DMS79 treated with DMSO at 0.1 percent for 48 hours (cell line): ENCODE results near the gene WNT7B.

ENCODE experiments used
- DNase-seq: peaks from one replicate; lab custom pipeline; 2025; lab: John Stamatoyannopoulos, UW

WNT7B gene

DNA sequence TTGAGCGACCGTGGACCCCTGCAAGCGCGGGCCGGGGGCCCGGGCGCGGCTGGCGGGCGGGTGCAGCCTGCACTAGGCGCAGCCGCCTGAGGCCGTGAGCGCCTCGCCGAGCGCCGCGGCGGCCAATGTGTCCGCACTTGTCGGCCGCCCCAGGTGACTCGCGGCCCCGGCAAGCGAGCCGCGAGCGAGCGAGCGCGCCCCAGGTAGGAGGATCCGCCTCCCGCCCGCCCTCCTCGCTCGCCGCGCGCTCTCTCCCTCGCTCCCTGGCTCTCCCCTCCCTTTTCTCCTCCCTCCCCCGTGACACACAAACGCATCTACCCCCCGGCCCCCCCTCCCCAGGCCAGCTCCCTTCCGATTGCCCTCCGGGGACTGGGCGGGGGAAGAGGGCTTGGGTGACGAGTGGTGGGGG, at the start of gene WNT7B:
Gene WNT7B, minus strand, starts transcription at position 160 of the 409 bp plus-strand sequence. CDS start 408 bp downstream, outside the sequence.
- DNase-seq, result peak; percentile 27

DNA sequence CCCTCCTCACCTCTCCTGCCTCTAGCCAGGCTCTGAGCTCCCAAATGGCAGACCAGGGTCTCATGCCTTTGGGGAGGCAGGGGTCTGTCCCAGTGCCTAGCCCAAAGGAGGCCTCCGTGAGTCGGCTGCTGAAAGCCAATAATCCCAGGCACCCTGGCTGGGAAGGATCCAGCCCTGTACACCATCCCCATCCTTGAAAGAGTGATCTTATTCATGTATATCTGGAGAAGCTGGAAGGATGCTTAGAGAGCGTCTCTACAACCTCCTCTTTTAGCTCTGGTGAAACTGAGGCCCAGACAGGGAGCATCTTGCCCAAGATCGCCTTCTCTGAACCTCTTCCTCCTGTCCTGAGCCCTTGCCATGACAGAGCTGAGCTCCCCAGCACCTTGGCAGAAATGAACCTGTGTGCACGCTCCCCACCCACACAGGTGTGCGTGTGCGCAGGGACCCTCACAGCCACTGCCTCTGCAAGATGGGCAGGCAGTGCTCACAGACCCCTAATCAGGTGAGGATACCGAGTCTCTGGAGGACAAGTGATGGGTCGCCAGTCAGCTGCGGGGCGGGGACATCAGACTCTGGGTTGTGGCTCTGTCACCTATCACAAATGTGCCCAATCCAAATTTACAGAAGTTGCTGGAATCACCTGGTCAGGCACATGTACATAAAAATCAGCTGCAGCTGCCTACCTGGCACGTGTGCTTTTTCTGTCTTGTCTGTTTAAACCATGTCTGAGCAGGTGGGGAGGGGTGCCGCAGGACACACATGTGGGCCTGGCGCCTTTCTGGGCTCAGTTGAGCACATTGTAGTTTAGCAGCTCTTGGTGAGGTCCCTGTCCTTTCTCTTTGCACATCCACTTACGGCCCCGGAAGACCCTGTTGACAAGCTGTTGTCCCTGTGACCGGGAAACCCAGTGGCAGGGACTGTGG, 49.3 kb upstream of the WNT7B start:
- no peak for DNase-seq

DNA sequence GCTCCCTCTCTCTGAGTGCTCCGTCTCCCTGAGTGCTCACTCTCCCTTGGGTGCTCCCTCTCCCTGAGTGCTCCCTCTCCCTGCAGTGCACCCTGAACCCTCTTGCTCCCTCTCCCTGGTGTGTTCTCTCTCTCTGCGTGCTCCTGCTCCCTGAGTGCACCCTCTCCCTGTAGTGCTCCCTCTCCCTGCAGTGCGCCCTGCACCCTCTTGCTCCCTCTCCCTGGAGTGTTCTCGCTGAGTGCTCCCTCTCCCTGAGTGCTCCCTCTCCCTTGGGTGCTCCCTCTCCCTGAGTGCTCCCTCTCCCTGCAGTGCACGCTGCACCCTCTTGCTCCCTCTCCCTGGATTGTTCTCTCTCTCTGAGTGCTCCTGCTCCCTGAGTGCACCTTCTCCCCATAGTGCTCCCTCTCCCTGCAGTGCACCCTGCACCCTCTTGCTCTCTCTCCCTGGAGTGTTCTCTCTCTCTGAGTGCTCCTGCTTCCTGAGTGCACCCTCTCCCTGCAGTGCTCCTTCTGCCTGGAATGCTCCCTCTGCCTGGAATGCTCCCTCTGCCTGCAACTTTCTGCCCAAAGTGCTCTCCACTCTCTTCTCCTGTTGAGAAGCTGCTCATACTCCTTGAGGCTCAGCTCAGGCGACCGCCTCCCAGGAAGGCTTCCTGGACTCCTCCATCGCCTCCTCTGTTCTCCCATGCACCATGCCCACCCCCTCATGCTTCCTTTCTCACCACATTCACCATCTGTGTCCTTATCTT, 48.4 kb upstream of the WNT7B start:
- DNase-seq, result no peak

DNA sequence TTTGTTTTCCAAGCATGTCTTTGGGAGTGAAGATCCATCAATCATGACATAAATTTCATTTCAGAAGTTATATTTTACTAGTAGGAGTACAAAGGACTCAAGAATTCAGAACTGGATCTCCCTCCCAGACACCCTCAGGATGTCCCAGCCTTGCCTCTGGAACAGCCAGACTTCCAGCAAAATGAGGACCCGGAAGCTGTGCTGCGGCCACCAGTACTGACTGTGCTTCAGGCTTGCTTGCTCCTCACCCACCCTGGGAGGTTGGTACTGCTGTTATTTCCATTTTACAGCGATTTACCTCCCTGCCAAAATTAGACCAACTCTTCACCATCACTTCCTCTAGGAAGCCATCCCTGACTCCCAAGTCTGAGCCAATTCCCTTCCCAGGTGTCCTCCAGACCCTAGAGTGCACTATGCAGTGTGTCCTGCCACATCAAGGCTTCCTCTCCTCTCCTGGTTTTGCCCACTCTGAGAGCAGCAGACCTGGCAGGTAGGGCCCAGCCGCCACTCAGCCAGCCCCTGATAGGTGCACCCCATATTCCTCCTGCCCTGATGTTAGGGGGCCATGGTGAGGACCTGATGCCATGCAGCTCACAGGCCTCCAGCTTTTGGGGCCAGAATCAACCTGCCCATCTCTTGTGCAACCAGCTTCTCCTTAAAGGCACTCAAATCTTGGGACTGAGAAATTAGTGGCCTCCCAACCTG, 47.3 kb upstream of the WNT7B start:
- DNase-seq, result no peak

DNA sequence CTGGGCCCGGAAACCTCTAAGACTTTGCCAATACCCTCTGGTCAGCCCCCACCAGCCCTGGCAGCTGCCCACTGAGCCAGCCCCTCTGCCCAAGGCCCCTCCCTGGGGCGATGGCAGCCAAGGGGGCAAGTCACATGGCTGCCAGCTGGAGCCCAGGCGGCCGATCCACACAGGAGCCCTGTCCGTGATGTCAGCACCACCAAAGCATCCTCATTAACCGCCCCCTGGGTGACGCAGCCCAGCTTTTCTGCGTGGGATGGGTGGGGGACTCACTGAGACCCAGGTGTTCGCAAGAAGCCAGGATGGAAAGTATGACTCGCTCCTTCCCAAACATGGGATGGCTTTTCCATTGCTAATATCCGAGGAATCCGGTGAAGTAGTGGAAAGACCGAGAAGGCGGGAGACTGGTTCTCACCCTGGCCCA, 46.6 kb upstream of the WNT7B start:
- no peak for DNase-seq

DNA sequence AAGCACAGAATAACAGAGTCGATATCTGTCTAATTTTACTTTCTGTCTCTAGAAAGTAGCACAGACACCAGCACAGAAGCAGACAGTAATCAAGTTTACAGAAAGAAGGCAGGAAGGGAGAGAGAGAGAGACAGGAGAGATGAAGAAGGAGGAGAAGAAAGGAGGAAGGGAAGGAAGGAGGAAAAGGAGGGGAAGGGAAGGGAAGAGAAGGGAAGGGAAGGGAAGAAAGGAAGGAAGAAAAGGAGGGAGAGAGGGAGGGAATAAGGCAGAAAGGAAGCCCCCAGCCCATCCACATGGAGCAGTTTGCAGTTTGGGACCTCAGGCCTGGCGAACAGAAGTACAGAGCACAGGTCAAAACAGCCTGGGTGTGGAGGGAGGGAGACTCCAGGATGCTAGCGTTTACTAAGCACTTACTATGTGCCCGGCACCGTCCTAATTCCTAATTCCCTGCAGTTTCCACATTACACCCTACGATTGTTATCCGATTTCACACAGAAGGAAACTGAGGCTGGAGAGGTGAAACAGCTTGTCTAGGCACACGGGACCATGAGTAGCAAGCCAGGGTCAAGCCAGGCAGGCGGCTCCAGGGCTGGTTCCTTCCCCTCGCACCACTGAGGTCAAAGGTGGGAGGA, 46.0 kb upstream of the WNT7B start:
- DNase-seq, result no peak

DNA sequence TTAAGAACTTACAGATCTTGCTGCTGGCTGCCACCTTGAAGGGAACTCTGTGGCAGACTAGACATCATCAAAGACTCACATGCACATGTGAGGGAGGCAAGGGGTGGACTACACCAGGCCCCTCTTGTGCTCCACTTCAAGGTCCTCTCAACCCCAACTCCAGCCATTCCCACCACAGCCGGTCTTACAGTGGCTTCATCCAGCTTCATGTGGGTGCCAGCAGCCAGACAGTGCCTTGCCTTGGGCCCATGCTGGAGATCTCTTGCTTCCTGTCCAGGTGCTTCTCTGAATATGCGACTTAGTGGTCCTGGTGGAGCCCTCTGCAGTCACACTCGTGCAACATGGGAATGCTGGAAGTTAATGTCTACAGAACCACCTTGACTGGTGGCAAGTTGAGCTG, 44.6 kb upstream of the WNT7B start:
- DNase-seq, result no peak

DNA sequence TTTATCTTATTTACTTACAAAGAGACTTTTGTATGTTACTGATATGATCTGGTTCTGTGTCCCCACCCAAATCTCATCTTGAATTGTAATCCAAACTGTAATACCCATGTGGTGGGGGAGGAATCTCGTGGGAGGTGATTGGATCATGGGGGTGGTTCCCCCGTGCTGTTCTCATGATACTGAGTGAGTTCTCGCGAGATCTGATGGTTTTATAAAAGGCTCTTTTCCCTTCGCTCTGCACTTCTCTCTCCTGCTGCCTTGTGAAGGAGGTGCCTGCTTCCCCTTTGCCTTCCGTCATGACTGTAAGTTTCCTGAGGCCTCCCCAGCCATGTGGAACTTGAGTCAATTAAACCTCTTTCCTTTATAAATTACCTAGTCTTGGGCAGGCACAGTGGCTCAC, 42.4 kb upstream of the WNT7B start:
- no peak for DNase-seq

DNA sequence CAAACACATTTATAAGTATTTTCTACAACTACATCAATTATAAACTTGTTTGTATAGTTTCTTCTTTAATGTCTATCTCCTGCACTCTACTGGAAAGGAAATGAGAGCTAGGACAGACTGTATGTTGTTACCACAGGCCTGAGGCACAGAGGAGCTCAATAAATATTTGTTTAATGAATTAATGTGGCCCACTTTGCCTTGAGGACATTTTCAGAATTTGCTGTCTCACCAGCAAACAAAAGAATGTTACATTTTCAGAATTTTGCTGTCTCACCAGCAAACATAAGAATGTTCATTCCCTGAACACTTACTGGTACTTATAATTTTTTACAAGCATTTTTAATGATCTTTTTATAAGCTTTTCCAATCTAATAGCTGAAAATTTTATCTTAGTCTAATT, 41.9 kb upstream of the WNT7B start:
- DNase-seq, result no peak

DNA sequence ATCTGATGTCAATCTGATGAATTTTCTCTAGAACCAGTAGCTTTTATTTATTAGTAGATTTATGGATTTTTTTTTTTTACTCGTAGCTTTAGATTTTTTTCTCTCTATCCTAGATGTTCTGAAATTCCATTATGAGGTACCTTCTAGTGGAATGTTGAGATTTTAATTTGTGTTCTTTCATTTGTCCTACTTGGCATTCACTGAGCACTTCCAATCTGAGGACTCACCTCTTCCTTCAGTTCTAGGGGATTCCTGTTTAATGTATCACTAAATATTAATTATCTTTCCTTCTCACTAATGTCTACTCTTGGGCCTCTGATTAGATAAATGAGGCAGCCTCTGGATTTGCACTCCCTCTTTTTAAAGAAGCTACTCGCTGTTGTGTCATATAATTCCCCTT, 40.2 kb upstream of the WNT7B start:
- no peak for DNase-seq

DNA sequence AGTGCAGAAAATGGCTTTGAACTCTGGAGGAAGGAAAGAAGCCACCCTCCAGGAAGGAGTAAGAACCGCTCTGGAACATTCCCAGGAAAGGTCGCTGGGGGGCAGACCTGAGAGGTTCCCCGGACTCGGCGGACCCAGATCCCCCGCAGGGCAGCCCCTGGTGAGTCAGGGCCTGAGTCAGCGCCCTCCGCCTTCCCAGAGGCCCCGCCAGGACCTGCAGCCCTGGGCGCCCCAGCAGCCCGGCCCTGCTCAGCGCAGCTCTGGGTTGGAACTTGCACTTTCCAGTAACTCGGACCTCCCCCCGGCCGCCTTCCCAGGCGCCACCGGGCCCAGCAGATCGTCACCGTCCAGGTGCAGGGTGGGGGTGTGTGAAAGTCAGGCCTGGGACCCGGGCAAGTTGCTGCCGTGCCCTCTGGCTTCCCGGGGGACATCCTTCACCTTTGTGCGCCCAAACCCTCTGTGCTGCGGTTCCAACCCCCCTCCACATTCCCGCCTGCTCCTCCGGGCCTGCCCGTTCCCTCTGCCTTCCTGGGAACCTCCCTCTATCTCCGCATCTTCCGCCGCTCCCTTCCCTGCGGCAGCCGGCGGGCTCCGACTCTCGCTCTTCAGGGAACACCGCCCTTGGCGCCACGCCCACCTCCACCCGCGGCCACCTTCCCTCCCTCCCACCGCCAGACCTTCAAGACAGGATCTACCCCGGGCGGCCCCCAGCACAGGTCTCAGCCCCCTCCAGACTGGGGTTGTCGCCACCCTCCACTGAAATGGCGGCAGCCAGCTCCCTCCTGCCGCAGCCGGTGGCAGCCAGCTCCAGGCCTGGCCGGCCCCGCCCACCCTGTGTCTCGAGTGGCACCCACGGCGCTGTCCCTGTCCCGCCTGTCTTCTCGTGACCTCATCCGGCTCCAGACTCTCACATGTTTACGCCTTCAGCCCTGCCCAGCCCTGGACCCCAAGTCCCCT, 36.8 kb upstream of the WNT7B start:
- DNase-seq, result peak; percentile 27

DNA sequence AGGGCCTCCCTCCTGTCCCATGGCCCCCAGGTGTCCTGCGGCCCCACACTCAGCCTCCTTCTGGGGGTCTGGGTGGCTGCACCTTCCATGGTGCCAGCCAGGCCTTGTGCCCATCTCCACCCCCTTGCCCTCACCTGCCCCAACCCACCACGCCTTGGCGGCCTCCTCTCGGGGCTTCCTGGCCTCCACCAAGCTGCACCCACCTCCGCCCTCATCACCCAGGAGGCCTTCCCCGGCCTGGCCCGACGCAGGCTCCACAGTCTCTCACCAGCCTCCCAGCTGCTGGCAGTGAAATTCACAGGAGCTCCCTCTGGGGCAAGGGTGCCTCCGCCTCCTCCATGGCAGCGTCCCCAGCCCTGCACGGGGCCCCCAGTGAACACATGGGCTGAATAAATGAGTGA, 35.9 kb upstream of the WNT7B start:
- no peak for DNase-seq

DNA sequence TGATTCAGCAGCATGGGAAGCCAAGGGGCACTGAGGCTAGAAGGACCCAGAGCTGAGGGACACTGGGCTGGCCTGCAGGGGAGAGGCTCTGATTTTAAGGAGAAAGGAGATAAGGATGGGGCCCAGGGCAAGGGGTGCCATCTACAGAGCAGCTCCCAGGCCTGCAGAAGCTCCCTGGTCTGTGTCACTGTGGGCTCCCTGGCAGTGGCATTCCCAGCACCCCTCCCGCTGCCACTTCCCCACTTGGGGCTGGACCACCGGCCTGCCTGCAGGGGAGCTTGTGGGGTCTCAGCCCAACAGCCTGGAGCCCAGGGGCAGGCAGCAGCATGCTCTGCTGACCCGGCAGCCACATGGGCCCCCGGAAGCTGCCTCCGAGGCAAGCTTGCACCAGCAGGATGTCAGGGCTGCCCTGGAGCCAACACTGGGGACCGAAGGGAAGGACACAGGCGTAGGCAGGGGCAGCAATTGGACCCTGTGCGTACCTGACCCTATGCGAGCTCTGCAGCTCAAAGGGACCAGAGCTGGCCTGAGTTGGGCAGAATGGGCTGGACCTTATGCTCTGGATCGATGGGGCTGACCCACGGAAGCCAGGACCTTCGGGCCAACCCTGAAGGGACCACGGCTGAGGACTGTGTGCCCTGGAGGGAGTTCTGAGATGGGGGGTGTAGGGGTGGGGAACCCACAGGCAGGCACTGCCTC, 35.4 kb upstream of the WNT7B start:
- no peak for DNase-seq

DNA sequence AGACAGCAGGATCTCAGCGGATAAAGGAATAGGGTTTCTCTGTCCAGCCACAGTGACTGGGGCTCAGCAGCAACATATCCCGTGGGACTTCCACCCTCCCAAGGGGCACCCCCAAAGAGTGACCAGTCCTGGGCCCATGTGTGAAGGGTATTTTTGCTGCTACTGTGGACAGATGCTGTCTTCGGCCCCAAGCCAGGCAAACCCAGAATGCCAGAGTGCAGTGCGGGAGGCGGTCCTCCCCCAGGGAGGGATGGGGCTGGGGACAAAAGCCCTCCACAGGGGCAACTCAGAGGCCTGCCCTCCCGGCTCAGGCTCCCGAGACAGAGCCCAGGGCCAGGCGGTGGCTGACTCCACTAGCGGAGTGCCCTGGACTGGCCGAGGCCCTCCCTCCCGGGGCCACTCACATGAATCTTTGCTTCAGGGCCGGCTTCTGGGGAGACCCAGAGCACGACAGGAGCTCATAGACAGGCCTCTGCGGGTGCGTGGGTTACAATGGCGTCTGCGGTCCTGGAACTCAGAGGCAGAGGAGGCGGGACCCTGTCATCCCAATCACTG, 34.7 kb upstream of the WNT7B start:
- DNase-seq, result no peak

DNA sequence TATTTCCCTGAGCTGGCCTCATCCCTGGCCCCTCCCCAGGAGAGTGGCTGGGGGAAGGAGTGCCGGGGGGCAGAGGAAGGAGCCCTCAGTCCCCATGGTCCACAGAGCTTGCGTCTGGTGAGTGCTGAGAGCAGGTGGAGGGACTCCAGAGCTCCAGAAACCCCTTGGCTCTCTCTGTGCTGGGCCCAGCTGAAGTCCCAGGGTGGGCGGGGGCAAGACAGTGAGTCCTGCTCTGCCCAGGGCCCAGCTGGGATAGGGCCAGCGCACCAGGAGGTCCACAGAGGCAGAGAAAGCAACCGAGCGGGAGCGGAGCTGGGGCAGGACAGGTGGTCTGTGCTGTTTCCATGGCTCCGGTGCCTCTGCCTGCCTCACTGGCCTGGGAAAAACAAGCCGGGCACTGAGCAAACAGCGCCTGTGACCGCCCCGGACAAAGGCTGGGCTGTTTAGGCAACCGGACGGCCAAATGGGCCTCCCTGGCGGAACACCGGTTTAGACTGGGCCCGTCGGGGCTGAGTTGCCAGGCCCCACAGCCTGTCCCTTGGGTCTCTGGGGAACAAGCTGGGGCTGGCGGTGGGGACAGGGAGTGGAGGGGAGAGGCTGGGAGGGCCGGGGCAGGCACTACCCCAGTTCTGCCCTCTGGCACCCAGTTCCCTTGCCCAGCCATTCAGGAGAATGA, 34.1 kb upstream of the WNT7B start:
- no peak for DNase-seq

DNA sequence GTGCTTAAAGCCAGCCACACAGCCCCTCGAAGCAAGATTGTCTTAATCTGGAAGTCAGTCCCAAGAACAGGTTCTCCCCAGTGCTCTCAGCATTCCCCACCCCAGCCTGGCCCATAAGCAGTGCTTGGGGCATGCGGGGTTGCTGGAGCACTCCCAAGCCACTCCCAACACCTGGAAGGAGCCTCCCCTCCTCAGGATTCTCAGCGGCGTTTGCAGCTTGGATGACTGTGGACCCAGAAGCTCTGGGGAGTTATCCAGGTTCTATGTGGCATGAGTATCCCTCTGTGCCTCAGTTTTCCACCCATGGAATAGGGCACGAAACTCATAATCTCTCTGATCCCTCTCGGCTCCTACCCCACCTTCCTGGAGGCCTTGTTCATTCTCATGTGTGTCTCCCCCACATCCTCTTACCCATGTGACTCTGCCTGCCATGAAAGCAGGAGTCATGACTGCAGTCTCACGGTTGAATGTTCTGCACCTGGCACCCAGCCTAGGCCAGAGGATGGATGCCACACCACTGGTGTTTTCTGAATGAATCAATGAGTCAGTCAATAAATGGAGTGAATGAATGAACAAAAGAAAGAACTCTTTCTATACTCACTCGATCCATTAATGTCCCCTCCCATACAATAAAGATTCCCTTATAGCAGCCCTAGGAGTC, 33.4 kb upstream of the WNT7B start:
- no peak for DNase-seq

DNA sequence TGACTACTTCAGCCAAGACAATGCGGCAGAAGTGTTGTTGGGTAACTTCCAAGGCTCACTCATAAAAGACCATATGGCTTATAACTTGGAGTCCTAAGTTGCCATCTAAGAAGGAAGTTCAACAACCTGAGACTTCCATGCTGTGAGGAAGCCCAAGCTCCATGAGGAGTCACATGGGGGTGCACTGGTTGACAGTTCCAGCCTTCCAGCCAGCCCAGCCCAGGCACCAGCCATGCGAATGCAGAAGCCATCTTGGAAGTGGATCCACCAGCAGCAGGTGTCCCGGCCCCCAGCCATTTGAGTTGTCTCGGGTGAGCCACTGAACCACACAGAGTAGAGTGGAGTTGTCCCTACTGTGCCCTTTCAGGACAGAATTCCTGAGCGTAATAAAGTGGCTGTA, 32.8 kb upstream of the WNT7B start:
- DNase-seq, result no peak

DNA sequence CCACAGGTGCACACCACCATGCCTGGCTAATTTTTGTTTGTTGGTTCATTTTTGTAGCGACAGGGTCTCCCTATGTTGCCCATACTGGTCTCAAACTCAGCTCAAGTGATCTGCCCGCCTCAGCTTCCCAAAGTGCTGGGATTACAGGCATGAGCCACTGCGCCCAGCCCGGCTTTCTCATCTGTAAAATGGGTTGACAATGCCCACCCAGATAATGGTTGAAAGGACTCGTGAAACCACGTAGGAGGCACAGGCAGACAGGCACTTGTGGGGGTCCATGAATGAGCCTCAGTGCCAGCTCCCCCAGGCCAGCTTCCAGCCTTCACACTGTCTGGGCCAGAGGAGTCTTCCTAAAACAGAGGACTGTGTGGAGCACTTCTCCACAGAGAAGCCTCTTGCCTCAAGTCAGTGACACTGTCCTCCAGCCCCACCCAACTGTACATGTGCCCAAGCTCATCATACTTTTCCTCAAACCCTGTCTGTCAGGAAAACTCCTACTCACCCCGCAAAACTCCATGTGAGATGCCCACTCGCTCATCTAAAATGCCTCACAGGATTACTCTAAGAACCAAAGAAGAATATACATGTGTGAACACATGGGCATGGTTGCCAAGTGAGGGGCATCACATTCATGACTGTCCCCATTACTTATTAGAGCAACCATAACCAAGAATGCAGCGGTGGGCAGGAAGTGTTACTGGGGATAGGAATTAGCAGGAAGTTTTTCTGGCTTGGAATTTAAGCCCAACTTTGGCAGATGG, 32.1 kb upstream of the WNT7B start:
- no peak for DNase-seq
